GM21576 (cell line): Measurements from ENCODE around the gene HSD17B2.

Experiments
- ATAC-seq: cut with Tn5 transposase; IDR thresholded peaks from one replicate; pipeline ENCODE4 v1.9.1; 2021; ENCODE audit warnings: mild to moderate bottlenecking, moderate library complexity; ENCODE audit not compliant: unreplicated experiment

Gene HSD17B2

GRCh38 chr16:82047374-82047773 is 12.3 kb downstream of the HSD17B2 start:
- no peak for ATAC-seq

GRCh38 chr16:82047787-82048186 is 12.7 kb downstream of the HSD17B2 start:
- ATAC-seq, result no peak

- ATAC-seq, result no peak
Observed at GRCh38 chr16:82049484-82049883, 14.4 kb downstream of the HSD17B2 start.

GRCh38 chr16:82050506-82050905 is 15.5 kb downstream of the HSD17B2 start:
- no peak for ATAC-seq

GRCh38 chr16:82050909-82051357 is 15.9 kb downstream of the HSD17B2 start:
- ATAC-seq, result no peak

GRCh38 chr16:82051656-82052055 is 16.6 kb downstream of the HSD17B2 start:
- no peak for ATAC-seq

- ATAC-seq, result no peak
Observed at GRCh38 chr16:82055117-82055516, 20.1 kb downstream of the HSD17B2 start.

- ATAC-seq, result no peak
Observed at GRCh38 chr16:82055728-82056549, 20.9 kb downstream of the HSD17B2 start.

GRCh38 chr16:82056550-82056896 is 21.5 kb downstream of the HSD17B2 start:
- no peak for ATAC-seq

- ATAC-seq, result no peak
Observed at GRCh38 chr16:82059161-82059982, 24.3 kb downstream of the HSD17B2 start.

GRCh38 chr16:82059983-82060421 is 24.9 kb downstream of the HSD17B2 start:
- ATAC-seq, result no peak

- ATAC-seq, result no peak
Observed at GRCh38 chr16:82061861-82062525, 26.9 kb downstream of the HSD17B2 start.

GRCh38 chr16:82062645-82063058 is 27.6 kb downstream of the HSD17B2 start:
- no peak for ATAC-seq

- ATAC-seq, result no peak
Observed at GRCh38 chr16:82063456-82064082, 28.5 kb downstream of the HSD17B2 start.

GRCh38 chr16:82067042-82067803 is 32.2 kb downstream of the HSD17B2 start:
- no peak for ATAC-seq

GRCh38 chr16:82067804-82068325 is 32.8 kb downstream of the HSD17B2 start:
- ATAC-seq, result no peak

GRCh38 chr16:82070656-82071369 is 35.8 kb downstream of the HSD17B2 start:
- ATAC-seq, result no peak

GRCh38 chr16:82071421-82071820 is 36.4 kb downstream of the HSD17B2 start:
- ATAC-seq, result no peak

- ATAC-seq, result no peak
Observed at GRCh38 chr16:82072313-82072712, 37.3 kb downstream of the HSD17B2 start.
